Measurements from ENCODE around the gene RFX3.

- TF ChIP-seq ZBTB26 (tag by site-specific recombination; optimal IDR thresholded peaks at IDR 0.05), result no peak
- TF ChIP-seq ZBTB11 (tag by site-specific recombination; conservative IDR thresholded peaks at IDR 0.05; ENCODE audit: low read depth), result no peak
- TF ChIP-seq ZNF501 (tag by site-specific recombination; IDR thresholded peaks at IDR 0.05), result no peak
- TF ChIP-seq KLF1 (tag by site-specific recombination; IDR thresholded peaks at IDR 0.05), result no peak
- no peak for TF ChIP-seq ZFHX2 (tag by site-specific recombination; conservative IDR thresholded peaks at IDR 0.05)
- TF ChIP-seq ZNF121 (tag by site-specific recombination; IDR thresholded peaks at IDR 0.05), result no peak
- no peak for TF ChIP-seq REST (tag by site-specific recombination; IDR thresholded peaks at IDR 0.05)
- TF ChIP-seq CTCF (tag by site-specific recombination; IDR thresholded peaks at IDR 0.05), result no peak
- TF ChIP-seq PRDM10 (tag by site-specific recombination; IDR thresholded peaks at IDR 0.05), result no peak
- TF ChIP-seq ZNF416 (tag by site-specific recombination; IDR thresholded peaks at IDR 0.05), result no peak
- no peak for TF ChIP-seq ZBTB7A (tag by site-specific recombination; IDR thresholded peaks at IDR 0.05; ENCODE audit: low read depth)
- TF ChIP-seq ZNF184 (tag by site-specific recombination; IDR thresholded peaks at IDR 0.05), result no peak
Measured at GRCh38 chr9:3337515-3338225, 188.1 kb downstream of the RFX3 start.
